Activated CD8-positive, alpha-beta memory T cell treated with anti-CD3 and anti-CD28 coated beads for 36 hours (primary cell): Measurements from ENCODE around the gene TSACC. TPM values are rescaled to one million over a fixed set of nuclear protein-coding genes. Genes with fewer than 3 reads are reported as not detected.
"Not testable (repeated sequence)": the region's sequence is repeated elsewhere in the genome, so short reads cannot be mapped to it uniquely, and the experiment has no call there.

Experiments used
- CTCF ChIA-PET: fragments of 350-600 bp; sonication (Branson Sonifier 250); formaldehyde crosslinking; loops from one replicate; lab custom pipeline; 2021; ENCODE audit warnings: antibody characterized with exemption; lab: Charles Lee
- POLR2A ChIA-PET: fragments of 350-600 bp; sonication (Branson Sonifier 250); formaldehyde crosslinking; loops from one replicate; lab custom pipeline; 2021; ENCODE audit warnings: antibody characterized with exemption; lab: Charles Lee
- total RNA-seq, 2 experiments: library from RNA; stranded (reverse); gene quantifications; one replicate each; pipeline ENCODE4 v1.2.3, GENCODE V29; 2021

TSACC gene
- total RNA-seq, 2 experiments from 2014 or later: 0.36 TPM; not detected in 1

DNA sequence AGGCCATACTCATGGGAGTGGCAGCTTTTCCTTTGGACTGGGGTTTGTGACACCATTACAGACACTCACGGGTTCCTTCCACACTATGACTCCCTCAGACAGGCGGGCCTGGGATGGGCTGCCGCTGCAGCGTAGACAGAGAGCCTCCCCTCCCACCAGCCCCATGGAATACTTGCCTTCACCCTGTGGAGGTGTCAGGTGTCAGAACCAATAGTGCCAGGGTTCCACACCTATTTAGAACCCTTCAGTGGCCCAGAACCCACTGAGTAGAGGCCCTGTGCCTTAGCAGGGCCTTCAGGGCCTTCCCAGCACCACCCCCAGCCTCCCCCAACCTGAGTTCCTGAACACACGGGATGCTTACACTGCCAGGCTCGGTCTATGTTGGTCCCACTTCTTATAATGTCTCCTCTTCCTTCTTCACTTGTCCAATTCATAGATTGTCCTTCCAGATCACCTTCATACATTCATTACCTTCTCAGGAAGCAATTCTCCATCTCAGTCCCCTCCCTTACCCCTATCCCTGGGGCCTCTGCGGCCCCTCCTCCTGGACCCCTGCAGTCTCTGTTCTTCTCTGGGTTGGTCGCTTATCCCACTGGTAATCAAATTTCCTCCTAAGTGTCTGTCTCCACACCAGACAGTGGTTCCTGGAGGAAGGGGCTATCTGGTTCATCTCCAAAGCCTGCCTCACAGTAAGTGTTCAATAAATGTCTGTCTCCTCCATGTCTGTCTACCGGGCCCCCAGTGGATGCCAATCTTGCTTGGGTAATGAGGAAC, 29.2 kb downstream of the TSACC start:
- CTCF ChIA-PET: no interaction called here

DNA sequence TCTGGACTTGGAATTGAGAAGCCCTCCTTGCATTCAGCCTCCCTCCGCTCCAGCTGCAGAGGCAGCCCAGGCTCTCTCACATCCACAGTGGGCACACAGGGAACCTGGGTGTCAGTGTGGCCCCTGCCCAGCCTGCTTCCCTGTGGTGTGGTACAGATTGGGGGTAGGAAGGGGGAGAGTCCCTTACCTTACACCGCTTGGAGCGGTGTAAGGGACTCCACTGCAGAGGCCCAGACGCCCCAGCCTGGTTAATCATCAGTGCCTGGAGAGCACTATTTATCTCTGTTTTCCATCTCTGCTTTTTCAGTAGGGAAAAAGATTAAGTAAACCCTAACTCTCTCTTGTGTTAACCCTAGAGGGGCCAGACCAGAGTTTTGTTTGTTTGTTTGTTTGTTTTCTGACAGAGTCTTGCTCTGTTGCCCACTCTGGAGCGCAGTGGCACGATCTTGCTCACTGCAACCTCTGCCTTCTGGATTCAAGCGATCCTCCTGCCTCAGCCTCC, 29.9 kb downstream of the TSACC start:
- ChIA-PET CTCF (no interaction called here), POLR2A (no interaction called here)

More for the DNA sequence above, 29.2 kb downstream of the TSACC start:
- POLR2A ChIA-PET: no interaction called here

DNA sequence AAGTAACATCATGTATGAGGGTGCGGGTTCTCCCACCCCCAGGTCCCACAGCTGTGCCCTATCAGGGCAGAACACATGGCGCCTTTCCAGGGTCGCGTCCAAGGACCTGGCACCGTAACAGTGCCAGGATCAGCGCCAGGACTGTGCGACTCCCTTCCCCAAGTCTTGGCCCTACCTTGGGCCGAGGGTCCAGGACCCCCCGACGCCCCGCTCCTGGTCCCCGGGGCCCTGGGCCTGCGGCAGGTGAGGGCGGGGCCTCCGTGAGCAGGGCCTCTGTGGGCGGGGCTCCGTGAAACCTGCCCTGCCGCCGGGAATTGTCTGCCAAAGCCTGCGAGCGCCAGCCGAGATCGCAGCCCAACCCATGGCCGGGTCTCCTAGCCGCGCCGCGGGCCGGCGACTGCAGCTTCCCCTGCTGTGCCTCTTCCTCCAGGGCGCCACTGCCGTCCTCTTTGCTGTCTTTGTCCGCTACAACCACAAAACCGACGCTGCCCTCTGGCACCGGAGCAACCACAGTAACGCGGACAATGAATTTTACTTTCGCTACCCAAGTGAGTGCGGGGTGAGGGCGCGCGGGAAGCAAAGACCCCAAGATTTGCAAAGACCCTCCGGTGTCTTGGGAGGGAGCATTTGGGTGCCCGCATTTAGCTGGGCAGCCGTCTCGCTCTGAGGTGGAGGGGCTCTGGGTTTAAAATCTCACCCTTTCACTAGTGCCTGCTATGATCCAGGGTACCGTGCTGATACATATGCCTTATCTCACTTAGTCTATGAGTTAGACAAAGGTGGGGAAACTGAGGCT, 30.8 kb downstream of the TSACC start, which contains the start of gene RHBG:
Gene RHBG (plus strand): TSS at position 323 of the 796 bp plus-strand sequence. CDS start 39 bp downstream, at position 362.
- POLR2A ChIA-PET: no interaction called here
- CTCF ChIA-PET: interaction anchor here (1.0 kb wide), 1 partner anchor 76 kb away, joined by 3 read pairs; no protein-coding TSS in a partner anchor

DNA sequence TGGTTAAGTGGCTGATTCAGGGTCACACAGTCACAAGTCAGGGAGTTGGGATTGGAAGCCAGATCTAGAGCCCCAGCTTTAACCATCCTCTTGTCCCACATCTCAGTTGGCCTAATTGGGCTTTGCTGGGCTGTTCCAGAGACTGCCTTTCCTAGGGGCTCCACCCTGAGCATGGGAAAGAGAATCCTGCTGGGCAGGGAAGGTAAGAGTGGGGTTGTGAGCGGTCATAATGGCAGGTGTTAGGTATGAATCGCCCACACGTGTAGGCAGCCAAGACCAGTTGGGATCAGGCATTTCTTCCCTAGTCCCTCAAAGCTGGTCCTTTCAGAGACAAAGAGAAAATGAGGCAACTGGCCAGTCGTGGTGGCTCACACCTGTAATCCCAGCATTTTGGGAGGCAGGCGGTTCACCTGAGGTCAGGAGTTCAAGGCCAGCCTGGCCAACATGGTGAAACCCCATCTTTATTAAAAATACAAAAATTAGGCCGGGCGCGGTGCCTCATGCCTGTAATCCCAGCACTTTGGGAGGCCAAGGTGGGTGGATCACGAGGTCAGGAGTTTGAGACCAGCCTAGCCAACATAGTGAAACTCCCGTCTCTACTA, 31.5 kb downstream of the TSACC start:
- CTCF ChIA-PET: interaction anchor here (0.7 to 1.0 kb wide), 2 partner anchors 63 to 76 kb away, joined by 3 to 5 read pairs; no protein-coding TSS in a partner anchor
- POLR2A ChIA-PET: not testable (repeated sequence)

DNA sequence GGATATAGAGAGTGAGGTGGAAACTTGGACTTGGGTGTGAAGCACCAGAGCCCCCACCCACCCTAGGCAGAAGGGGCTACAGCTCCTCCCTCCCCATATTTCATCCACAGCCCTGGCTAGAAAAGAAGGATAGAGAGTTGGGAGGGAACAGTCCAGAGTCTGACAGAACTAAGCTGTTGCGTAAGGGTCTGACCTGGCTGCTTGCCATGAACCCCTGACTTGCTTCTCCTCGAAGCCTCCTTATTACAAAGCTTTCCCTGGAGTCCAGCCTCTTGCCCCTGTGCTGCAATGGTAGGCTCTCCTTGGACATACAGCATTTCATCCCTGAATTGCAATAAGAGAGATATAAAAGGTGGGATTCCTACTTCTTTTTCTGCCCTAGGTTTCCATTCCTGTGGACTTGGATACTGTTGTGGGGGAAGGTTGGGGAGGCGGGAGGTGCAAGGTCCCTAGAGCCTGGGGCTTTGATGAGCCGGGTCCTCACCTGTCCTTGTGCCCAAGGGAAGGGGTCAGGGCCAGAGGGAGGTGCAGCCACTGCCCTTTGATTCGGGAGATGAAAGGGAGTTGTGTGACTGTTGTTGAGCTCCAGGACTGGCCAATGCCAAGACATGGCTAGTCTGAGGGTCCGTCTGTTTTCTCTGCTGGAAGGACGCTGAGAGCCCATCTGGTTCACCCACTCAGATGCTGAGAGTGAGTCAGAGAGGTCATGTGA, 33.4 kb downstream of the TSACC start:
- POLR2A ChIA-PET: no interaction called here
- CTCF ChIA-PET: interaction anchor here (0.7 to 2.0 kb wide), 3 partner anchors 14 to 74 kb away, joined by 3 to 12 read pairs (median 7); no protein-coding TSS in a partner anchor

DNA sequence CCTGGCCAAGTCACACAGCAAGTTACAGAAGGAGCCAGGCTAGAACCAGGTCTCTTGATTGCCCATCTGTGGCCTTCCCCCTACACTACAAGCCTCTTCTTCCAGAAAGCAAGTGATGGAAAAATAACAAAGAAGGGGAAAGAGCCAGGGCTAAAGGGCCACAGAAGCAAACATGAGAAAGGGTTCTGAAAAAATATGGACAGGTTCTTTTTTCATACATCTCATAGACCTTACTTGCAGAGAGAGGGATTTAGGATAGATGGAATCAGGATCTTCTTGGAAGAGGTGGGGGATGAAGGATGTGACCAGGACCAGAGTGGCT, 33.9 kb downstream of the TSACC start:
- CTCF ChIA-PET: interaction anchor here (0.6 to 2.0 kb wide), 4 partner anchors 13 to 78 kb away, joined by 3 to 12 read pairs (median 5); no protein-coding TSS in a partner anchor
- POLR2A ChIA-PET: no interaction called here

DNA sequence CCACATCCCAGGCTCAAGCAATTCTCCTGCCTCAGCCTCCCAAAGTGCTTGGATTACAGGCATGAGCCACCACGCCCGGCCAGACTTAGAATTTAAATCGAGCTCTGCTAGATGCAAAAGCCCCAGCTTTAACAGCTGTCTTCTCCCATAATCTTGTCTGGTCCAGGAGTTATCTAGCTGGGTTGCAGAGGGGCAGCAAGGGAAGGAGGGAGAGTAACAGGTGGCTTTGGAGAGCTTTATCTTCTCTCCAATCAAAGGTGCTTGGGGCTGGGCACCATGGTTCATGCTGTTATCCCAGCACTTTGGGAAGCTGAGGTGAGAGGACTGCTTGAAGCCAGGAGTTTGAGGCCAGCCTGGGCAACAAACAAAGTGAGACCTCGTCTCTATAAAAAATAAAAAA, 34.5 kb downstream of the TSACC start:
- CTCF ChIA-PET: interaction anchor here (0.6 to 1.7 kb wide), 2 partner anchors 13 to 77 kb away, joined by 3 to 7 read pairs; no protein-coding TSS in a partner anchor
- POLR2A ChIA-PET: no interaction called here

DNA sequence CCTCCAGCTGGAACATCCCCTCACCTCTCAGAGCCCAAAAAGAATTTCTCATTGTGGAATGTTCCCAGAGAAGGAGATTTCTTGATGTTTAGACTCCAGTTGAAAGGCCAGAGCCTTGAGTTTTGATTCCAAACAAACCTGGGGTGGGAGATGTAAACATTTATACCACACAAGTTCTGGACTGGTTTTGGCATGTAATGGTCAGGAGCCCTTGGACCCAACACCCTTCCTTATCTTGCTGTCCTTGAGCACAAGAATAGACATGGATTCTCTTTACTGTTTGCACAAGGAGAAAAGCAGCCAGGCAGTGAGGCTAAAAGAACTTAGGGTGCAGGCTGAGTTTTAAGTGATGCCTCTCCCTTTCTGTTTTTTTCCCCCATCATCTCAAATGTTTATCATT, 35.2 kb downstream of the TSACC start:
- ChIA-PET CTCF (interaction anchor here (1.7 kb wide), 1 partner anchor 12 kb away, joined by 7 read pairs; no protein-coding TSS in a partner anchor), POLR2A (no interaction called here)

DNA sequence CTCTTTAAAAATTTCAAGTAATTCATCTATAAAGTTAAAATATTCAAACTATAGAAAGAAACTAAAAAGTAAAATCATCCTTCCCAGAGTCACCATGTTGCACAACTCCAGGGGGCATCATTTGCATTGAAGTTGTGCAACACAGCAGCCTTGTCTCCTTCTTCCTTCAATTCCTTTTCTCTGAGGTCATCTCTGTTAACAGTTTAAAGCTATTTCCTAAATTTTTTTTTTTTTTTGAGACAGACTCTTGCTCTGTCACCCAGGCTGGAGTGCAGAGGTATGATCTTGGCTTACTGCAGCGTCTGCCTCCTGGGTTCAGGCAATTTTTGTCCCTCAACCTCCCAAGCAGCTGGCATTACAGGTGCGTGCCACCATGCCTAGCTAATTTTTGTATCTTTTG, 37.8 kb downstream of the TSACC start:
- ChIA-PET POLR2A (no interaction called here), CTCF (no interaction called here)

DNA sequence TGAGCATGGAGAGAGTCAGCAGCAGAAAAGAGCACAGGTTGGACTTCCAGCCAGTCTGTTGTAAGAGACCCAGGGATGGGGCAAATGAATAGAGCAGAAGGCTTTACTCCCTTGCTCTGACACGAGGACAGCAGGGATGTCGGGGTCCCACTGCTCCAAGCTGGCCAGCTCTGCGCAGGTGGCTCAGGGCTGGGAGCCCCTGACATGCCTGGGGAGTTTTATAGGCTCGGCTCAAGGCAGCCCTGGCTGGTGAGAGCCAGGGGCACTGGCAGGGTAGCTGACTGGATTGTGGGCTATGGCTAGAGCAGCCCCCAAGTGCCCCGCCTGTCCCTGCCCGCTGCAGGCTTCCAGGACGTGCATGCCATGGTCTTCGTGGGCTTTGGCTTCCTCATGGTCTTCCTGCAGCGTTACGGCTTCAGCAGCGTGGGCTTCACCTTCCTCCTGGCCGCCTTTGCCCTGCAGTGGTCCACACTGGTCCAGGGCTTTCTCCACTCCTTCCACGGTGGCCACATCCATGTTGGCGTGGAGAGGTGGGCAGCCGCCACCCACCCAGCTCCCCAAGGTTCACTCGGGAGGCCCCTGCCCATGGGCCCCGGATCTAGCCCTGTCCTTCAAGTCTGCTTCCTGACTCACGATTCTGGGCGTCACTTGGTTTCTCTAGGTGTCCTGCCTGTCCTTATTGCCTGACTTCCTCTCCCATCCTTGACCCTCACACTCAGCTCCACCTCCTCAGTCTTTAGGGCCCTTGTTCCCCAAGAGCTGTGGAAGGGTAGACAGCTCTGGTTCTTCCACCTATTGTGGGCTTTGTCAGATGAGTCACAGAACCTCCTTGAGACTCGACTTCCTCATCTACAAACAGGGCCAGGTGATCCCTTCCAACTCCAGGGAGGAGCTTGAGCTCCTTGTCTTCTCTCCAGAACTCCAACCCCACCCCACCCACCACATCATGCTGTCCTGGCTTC, 38.9 kb downstream of the TSACC start:
- POLR2A ChIA-PET: interaction anchor here (0.5 kb wide), 1 partner anchor 106 kb away, joined by 3 read pairs; no protein-coding TSS in a partner anchor

DNA sequence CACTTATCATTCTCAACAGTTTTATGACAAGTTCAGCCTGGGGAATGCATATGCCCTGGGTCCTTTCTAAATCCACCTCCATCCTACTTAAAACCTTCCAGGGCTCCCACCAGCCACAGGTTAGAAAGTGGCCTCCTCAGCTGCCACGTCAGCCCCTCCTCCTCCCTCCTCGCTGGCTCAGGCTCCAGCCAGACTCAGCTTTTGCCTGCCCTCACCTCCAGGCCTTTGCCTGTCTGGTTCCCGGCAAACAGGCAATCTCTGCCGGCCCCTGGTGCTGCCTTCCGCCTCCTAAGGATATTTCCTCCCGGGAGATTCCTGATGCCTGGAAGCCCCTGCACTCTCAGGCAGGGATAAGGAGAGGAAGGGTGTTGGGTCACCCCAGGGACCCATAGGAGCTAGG, 40.2 kb downstream of the TSACC start:
- POLR2A ChIA-PET: interaction anchor here (0.6 kb wide), 1 partner anchor 41 kb away, joined by 4 read pairs; the partner anchor contains the start of gene CCT3
- CTCF ChIA-PET: interaction anchor here (0.5 to 3.1 kb wide), 3 partner anchors 16 to 107 kb away, joined by 3 to 9 read pairs (median 5); no protein-coding TSS in a partner anchor

More for the DNA sequence above, 38.9 kb downstream of the TSACC start:
- CTCF ChIA-PET: interaction anchor here (0.9 to 3.1 kb wide), 3 partner anchors 9 to 68 kb away, joined by 4 to 9 read pairs (median 5); no protein-coding TSS in a partner anchor

DNA sequence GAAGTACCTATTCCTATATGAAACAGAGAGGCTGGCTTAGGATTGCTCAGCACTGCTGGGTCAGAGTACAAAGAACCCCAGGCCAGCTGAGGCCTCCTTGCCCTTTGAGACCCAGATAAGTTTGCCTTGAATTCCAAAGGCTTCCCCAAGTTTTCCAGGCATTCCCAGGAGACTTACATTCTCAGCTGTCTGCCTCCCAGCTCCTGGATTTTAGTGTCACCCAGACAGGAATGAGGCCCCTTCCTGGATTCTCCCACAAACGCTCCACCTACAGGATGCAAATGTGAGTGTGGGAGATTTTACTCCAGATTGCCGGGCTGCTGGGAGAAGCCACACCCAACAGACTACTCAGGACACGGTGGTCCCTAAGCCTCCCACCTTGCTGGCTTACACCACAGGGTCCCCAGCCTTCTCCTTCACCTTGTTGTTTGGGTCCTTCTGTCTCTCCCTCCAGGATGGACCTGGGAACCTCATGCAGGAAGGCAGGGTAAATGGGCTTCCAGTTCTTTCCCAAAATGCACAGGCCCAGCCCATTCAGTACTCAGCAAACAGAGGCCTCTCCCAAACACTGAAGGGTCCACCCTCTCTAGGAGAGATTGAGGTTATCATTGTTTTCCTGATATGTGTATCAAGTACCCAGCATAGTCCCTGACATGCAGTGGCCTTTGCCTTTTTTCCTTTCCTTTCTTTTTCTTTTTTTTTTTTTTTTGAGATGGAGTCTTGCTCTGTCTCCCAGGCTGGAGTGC, 41.3 kb downstream of the TSACC start:
- CTCF ChIA-PET: interaction anchor here (0.5 to 3.1 kb wide), 3 partner anchors 52 to 105 kb away, joined by 5 to 9 read pairs (median 5); no protein-coding TSS in a partner anchor

DNA sequence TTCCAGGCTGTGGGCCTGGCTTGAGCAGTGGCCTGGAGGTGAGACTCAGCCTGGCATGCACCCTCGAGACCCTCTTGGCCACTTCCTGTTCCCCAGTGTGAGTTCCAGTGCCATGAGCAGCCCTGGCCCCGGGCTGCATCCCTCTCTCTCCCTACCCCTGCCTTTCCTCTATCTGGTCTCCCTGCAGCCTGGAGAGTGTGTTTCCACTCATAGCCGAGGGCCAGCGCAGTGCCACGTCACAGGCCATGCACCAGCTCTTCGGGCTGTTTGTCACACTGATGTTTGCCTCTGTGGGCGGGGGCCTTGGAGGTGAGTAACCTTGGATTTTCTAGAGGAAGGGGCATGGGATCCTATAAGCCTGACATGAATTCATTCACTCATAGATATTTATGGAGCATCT, 44.2 kb downstream of the TSACC start:
- ChIA-PET CTCF (interaction anchor here (0.6 to 6.3 kb wide), 6 partner anchors 12 to 68 kb away, joined by 3 to 71 read pairs (median 4); no protein-coding TSS in a partner anchor), POLR2A (interaction anchor here (0.6 kb wide), 1 partner anchor 72 kb away, joined by 5 read pairs; no protein-coding TSS in a partner anchor)

More for the DNA sequence above, 41.3 kb downstream of the TSACC start:
- POLR2A ChIA-PET: no interaction called here

DNA sequence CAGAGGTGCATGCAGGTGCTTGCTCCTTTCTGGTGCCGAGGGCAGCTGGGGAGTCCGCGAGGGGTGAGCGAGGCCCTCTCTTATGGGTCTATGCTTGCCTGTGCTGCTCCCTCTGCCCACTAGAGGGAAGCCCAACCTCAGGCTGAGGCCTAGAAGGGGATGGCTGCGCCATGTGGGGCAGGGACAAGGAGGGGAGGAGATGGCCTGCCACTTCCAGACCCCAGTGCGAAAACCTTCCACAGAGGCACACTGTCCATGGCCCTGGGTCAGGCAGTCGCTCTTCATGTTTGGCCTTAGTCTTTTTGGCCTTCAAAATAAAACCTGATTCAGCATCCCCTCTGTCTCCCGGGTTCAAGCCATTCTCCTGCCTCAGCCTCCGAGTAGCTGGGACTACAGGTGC, 44.7 kb downstream of the TSACC start:
- CTCF ChIA-PET: interaction anchor here (0.6 to 6.3 kb wide), 6 partner anchors 12 to 68 kb away, joined by 3 to 71 read pairs (median 4); no protein-coding TSS in a partner anchor
- POLR2A ChIA-PET: no interaction called here

DNA sequence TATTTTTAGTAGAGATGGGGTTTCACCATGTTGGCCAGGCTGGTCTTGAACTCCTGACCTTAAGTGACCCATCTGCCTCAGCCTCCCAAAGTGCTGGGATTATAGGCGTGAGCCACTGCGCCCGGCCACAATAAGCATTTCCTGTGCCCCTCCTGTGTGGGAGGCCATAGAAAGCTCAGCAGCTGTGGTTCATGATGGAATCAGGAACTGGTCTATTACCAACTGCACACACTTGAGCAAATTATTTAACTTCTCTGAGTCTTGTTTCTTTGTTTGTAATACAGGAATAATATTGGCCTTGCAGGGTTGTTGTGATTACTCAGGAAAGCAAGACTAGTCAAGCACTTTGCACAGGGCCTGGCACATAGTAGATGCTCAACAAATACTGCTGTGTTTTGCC, 45.7 kb downstream of the TSACC start:
- CTCF ChIA-PET: interaction anchor here (1.0 to 8.9 kb wide), 5 partner anchors 21 to 224 kb away, joined by 3 to 141 read pairs (median 19); no protein-coding TSS in a partner anchor
- POLR2A ChIA-PET: no interaction called here

DNA sequence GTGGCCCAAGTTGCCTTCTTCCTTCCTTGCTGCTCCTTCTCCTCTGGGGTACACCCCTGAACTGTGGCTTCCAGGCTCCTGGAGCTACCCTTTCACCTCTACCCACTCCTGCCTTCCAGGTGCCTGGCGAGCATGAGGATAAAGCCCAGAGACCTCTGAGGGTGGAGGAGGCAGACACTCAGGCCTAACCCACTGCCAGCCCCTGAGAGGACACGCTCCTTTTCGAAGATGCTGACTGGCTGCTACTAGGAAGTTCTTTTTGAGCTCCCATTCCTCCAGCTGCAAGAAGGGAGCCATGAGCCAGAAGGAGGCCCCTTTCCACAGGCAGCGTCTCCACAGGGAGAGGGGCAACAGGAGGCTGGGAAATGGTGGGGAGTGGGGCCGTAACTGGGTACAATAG, 46.3 kb downstream of the TSACC start:
- POLR2A ChIA-PET: no interaction called here
- CTCF ChIA-PET: interaction anchor here (1.0 to 8.9 kb wide), 12 partner anchors 11 to 224 kb away, joined by 3 to 141 read pairs (median 12); partner anchors contain the start of genes CCT3 and TSACC
